Endodermal cell (in vitro differentiated cells): ENCODE measurements around the gene E2F7. TPM values are rescaled to one million over a fixed set of nuclear protein-coding genes. Genes with fewer than 3 reads are reported as not detected.
A peak's percentile ranks its signal among the peaks of the same experiment; 100 is the strongest.

Experiments
- DNase-seq: peaks from one replicate; pipeline ENCODE4 v3.0.0-alpha.2; 2017
- H3K27ac ChIP-seq: 2 replicates; pipeline ENCODE4 v1.5.1; 2013; ENCODE audit warnings: mild to moderate bottlenecking, low read depth, low read length, moderate library complexity
- H3K27me3 ChIP-seq: 2 replicates; pipeline ENCODE4 v1.6.1; 2013; ENCODE audit warnings: mild to moderate bottlenecking, low read length, moderate library complexity; ENCODE audit not compliant: insufficient read depth, control insufficient read depth, poor library complexity, severe bottlenecking
- H3K36me3 ChIP-seq: 2 replicates; pipeline ENCODE4 v1.7.0; 2013; ENCODE audit warnings: mild to moderate bottlenecking, low read length, moderate library complexity; ENCODE audit not compliant: control insufficient read depth, insufficient read depth
- H3K4me1 ChIP-seq: one replicate; pipeline ENCODE4 v1.7.0; 2013; ENCODE audit warnings: low read length; ENCODE audit not compliant: control insufficient read depth, insufficient read depth
- H3K4me3 ChIP-seq: 2 replicates; pipeline ENCODE4 v1.5.1; 2013; ENCODE audit warnings: mild to moderate bottlenecking, low read length, moderate library complexity
- H3K9ac ChIP-seq: 2 replicates; pipeline ENCODE4 v1.6.1; 2013; ENCODE audit warnings: mild to moderate bottlenecking, low read length, moderate library complexity; ENCODE audit not compliant: poor library complexity, severe bottlenecking; ENCODE audit errors: extremely low read depth
- H3K9me3 ChIP-seq: 2 replicates; pipeline ENCODE4 v1.6.1; 2013; ENCODE audit warnings: mild to moderate bottlenecking, low read length, moderate library complexity; ENCODE audit not compliant: control insufficient read depth
- H3K27ac Mint-ChIP-seq: 2 replicates; pipeline ENCODE4 v1.8.0; 2020; ENCODE audit warnings: mixed read lengths
- H3K27me3 Mint-ChIP-seq: 2 replicates; pipeline ENCODE4 v1.8.0; 2021; ENCODE audit warnings: mild to moderate bottlenecking, mixed read lengths; ENCODE audit not compliant: insufficient read depth
- H3K36me3 Mint-ChIP-seq: 2 replicates; pipeline ENCODE4 v1.8.0; 2020; ENCODE audit warnings: low read depth, mixed read lengths
- H3K4me1 Mint-ChIP-seq: 2 replicates; pipeline ENCODE4 v1.8.0; 2020; ENCODE audit warnings: mixed read lengths
- H3K4me3 Mint-ChIP-seq: 2 replicates; pipeline ENCODE4 v1.8.0; 2020; ENCODE audit warnings: mild to moderate bottlenecking, moderate library complexity, mixed read lengths
- H3K9me3 Mint-ChIP-seq: 2 replicates; pipeline ENCODE4 v1.8.0; 2020; ENCODE audit warnings: mild to moderate bottlenecking, mixed read lengths
- CTCF ChIP-seq: fragments of 200-600 bp; sonication (generic); conservative IDR thresholded peaks from 2 replicates; pipeline ENCODE4 v1.5.0; 2021; ENCODE audit warnings: antibody characterized with exemption, mild to moderate bottlenecking
- WGBS, 2 experiments: methylation state at CpG; one replicate each; pipeline versions ENCODE4 v1.1.5 to v1.1.7; 2013; ENCODE audit warnings: missing lambda C conversion rate in 2 of 2, mixed read lengths in 1 of 2; ENCODE audit not compliant: insufficient coverage in 1 of 2, insufficient read length in 1 of 2; 5-methylcytosine and 5-hydroxymethylcytosine counted together
- total RNA-seq, 2 donors: library from RNA; stranded (reverse); fragmentation: NEBNext Ultra II Directional in 1 of 2; extraction: Animal tissue kit (Norgen Biotek cat#: 25700) in 1 of 2; gene quantifications; 2 replicates in 1 of 2; 3 replicates in 1 of 2; pipeline ENCODE4 v1.2.1, GENCODE V29; 2021

E2F7 gene
- total RNA-seq, 2 donors from 2014 or later = 21.0 to 21.2 TPM

GRCh38 chr12:77033658-77034536 lies 31.5 kb downstream of the E2F7 start:
- H3K4me1 Mint-ChIP-seq = no peaks in the 10 kb centered on the region
- no peaks in the 10 kb centered on the region for H3K4me1 ChIP-seq
- H3K9me3 Mint-ChIP-seq = no peaks in the 10 kb centered on the region
- peaks cover 1% of the 10 kb centered on the region for H3K9me3 ChIP-seq
- 93 to 100% methylated on average over 7 of the region's 9 CpGs for WGBS, 2 experiments
- DNase-seq = no peak
- no peak overlapping the region for H3K4me3 Mint-ChIP-seq
- H3K27me3 ChIP-seq = no peaks in the 10 kb centered on the region
- no peaks in the 10 kb centered on the region for H3K27me3 Mint-ChIP-seq
- H3K27ac ChIP-seq = no peak overlapping the region
- peaks cover 48% of the 10 kb centered on the region for H3K36me3 Mint-ChIP-seq
- H3K36me3 ChIP-seq = peaks cover 42% of the 10 kb centered on the region
- TF ChIP-seq CTCF = no peak
- no peak overlapping the region for H3K4me3 ChIP-seq
- no peak overlapping the region for H3K27ac Mint-ChIP-seq
- H3K9ac ChIP-seq = no peak overlapping the region

DNA sequence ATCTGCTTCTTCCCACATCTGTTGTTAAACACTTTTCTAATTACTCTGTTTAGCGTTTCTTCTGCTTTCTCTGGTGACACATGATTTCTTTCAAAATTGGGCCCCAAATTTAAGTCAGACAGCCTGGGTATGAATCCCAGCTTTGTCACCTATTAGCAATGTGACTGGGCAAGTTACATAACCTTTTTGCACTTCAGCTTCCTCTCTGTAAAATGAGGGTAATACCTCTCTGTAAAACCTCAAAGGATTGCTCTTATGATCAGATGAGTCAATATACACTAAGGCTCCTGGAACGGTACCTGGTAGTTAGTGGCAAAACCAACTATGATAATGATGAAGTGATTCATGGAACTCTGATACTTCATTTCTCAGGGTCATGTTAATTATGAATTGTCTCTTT lies 33.0 kb downstream of the E2F7 start:
- Mint-ChIP-seq H3K4me1 (no peaks in the 10 kb centered on the region), H3K36me3 (peaks cover 41% of the 10 kb centered on the region), H3K27ac (no peak overlapping the region), H3K9me3 (no peaks in the 10 kb centered on the region), H3K4me3 (no peak overlapping the region), H3K27me3 (no peaks in the 10 kb centered on the region)
- Histone ChIP-seq H3K9ac (no peak overlapping the region), H3K27ac (no peak overlapping the region), H3K9me3 (no peaks in the 10 kb centered on the region), H3K27me3 (no peaks in the 10 kb centered on the region), H3K4me3 (no peak overlapping the region), H3K36me3 (peaks cover 37% of the 10 kb centered on the region), H3K4me1 (no peaks in the 10 kb centered on the region)
- DNase-seq = no peak
- TF ChIP-seq CTCF = no peak
- WGBS, 2 experiments = 87 to 91% methylated on average over 2 of the region's 2 CpGs

DNA sequence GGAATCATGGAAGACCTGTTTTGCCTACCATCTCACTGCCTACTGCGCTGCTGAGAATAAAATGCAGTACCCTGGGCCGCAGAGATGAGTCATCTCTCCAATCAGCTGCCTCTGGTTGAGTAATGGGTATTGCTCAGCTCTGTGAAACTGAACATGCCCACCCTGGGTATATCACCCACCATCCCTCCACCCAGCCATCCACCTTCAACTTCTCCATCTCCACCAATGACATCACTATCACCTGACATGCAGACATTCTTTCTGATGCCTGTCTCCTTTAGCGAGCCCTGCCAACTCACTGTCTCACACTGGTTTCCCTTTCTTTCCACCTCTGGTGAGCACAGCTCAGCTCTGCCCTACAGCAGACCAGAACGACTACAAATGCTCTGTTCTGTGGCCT lies 33.6 kb downstream of the E2F7 start:
- no peak overlapping the region for H3K27ac ChIP-seq
- Mint-ChIP-seq H3K4me3 (no peak overlapping the region), H3K4me1 (no peaks in the 10 kb centered on the region), H3K27ac (peak overlapping the region; percentile 6), H3K36me3 (peaks cover 35% of the 10 kb centered on the region), H3K27me3 (no peaks in the 10 kb centered on the region), H3K9me3 (no peaks in the 10 kb centered on the region)
- no peaks in the 10 kb centered on the region for H3K27me3 ChIP-seq
- no peaks in the 10 kb centered on the region for H3K9me3 ChIP-seq
- TF ChIP-seq CTCF = no peak
- no peaks in the 10 kb centered on the region for H3K4me1 ChIP-seq
- no peak overlapping the region for H3K9ac ChIP-seq
- H3K36me3 ChIP-seq = peaks cover 36% of the 10 kb centered on the region
- no peak overlapping the region for H3K4me3 ChIP-seq
- WGBS, 2 experiments = 92 to 100% methylated on average over 1 to 4 of the region's 4 CpGs
- DNase-seq = no peak
